Esophagus squamous epithelium (tissue), 4 donors: ENCODE measurements around the gene EWSR1.

Source experiments
- CTCF ChIP-seq, 6 experiments: fragments of 450-650 bp in 4 of 6; fragments of 200-600 bp in 2 of 6; sonication (generic) in 2 of 6; IDR thresholded peaks; one replicate each; pipeline ENCODE4 v1.5.1; 2016 to 2019; ENCODE audit warnings: antibody characterized with exemption in 6 of 6, mild to moderate bottlenecking in 4 of 6, moderate library complexity in 4 of 6
- POLR2A ChIP-seq, 4 donors: fragments of 450-650 bp; IDR thresholded peaks; one replicate each; pipeline ENCODE4 v1.6.1; 2017; ENCODE audit warnings: antibody characterized with exemption in 4 of 4, mild to moderate bottlenecking in 4 of 4, moderate library complexity in 3 of 4

DNA sequence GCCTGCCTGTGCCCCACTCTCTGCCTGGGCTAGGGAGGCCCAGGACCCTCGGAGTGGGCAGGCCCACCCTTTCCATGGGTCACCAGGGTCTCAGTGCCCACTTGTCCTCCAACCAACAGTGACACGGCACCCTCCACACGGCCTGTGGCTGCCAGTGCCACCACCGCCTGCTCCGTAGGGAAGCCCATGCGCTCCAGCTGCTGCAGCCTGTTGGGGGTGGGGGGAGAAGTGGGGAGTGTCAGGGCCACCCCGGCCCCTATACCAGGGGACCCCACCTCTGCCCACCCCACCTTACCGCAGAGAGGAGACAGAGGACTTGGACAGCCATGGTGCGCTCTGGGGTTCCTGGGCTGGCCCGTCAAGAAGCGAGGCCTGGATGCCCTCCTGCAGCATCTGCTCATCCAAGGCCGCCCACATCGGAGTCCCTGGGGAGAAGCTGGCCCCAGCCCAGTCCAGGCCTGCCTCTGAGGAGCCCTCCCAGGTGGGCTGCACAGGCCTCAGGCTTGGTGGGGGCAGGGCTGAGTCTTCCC is 8.0 kb upstream of the EWSR1 start:
- TF ChIP-seq CTCF (IDR thresholded peaks at IDR 0.05) (no peak), POLR2A (IDR thresholded peaks at IDR 0.05) (no peak)
